ENCODE results near the gene PCBP3.

DNA sequence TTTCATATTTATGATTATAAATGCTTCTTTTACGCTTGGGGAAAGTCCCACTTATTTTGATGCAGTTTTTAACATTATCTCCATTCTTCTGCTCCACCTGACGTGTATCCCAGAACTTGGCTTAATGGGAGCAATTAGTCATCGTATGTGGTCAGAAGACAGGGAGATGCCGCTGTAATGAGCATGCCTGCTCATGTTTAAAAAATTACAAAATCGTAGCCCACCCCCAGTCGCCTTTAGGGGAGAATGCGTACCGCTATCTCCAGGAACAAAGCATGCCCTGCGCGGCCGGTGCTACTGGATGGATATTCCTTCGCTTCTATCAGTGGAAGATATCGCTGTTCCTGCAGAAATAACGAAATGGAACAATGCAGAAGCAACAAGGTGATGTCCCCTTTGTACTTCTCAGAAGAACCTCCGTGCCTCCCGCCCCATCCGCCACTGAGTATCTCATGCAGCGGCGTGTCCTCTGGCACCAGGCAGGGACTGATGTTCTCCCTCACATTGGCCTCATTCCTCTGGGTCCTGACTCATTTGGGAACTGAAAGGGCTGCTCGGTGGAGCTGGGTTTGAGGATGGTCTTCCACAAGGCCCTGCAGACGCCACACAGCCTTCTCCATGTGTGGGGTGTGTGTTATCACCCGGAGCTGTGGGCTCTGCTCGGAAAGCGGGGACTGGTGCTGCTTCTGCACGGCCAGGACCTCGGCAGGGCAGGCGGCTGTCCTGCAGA lies 221.7 kb downstream of the PCBP3 start:
- TF ChIP-seq EP300 (IDR thresholded peaks at IDR 0.05; ENCODE audit: borderline replicate concordance in 1 of 2, low read depth in 2 of 2, low read length in 2 of 2), result no peak
- TF ChIP-seq SP4 (IDR thresholded peaks at IDR 0.05; ENCODE audit: low read length), result no peak
